Upper lobe of left lung (tissue), 6 donors: ENCODE results near the gene KATNAL1. TPM values are rescaled to one million over a fixed set of nuclear protein-coding genes. Genes with fewer than 3 reads are reported as not detected.

Experiments
- ATAC-seq, 2 donors: fragments of 200-7000 bp; cut with Tn5 transposase; one replicate each; pipeline ENCODE4 v1.9.1; 2022; ENCODE audit warnings: mild to moderate bottlenecking in 2 of 2, moderate library complexity in 2 of 2; ENCODE audit not compliant: low FRiP score in 2 of 2
- DNase-seq, 2 donors: peaks; one replicate each; pipeline ENCODE4 v3.0.0-alpha.2; 2019 to 2020
- H3K27ac ChIP-seq, 4 donors: fragments of 200-600 bp; sonication (generic); one replicate each; pipeline ENCODE4 v1.5.1; 2016 to 2019
- H3K27me3 ChIP-seq, 4 donors: fragments of 200-600 bp; sonication (generic); one replicate each; pipeline ENCODE4 v1.5.1; 2017 to 2019
- H3K36me3 ChIP-seq, 4 donors: fragments of 200-600 bp; sonication (generic); one replicate each; pipeline ENCODE4 v1.5.1; 2016 to 2019
- H3K4me1 ChIP-seq, 4 donors: fragments of 200-600 bp; sonication (generic); one replicate each; pipeline ENCODE4 v1.5.1; 2018 to 2019
- H3K4me3 ChIP-seq, 4 donors: fragments of 200-600 bp; sonication (generic); one replicate each; pipeline ENCODE4 v1.5.1; 2017 to 2019; ENCODE audit warnings: mild to moderate bottlenecking in 2 of 4, moderate library complexity in 1 of 4
- H3K9me3 ChIP-seq, 4 donors: fragments of 200-600 bp; sonication (generic); one replicate each; pipeline ENCODE4 v1.5.1; 2018 to 2019
- CTCF ChIP-seq, 6 experiments: fragments of 450-650 bp in 4 of 6; fragments of 200-600 bp in 2 of 6; sonication (generic) in 2 of 6; IDR thresholded peaks; one replicate each; pipeline ENCODE4 v1.5.1; 2016 to 2019; ENCODE audit warnings: antibody characterized with exemption in 6 of 6
- EP300 ChIP-seq, 4 donors: sonication (generic); formaldehyde crosslinking; IDR thresholded peaks; one replicate each; pipeline ENCODE4 v1.5.1; 2017; ENCODE audit warnings: antibody characterized with exemption in 4 of 4, control low read depth in 2 of 4
- POLR2A ChIP-seq, 4 donors: fragments of 450-650 bp; IDR thresholded peaks; one replicate each; pipeline ENCODE4 v1.5.1; 2016 to 2017; ENCODE audit warnings: antibody characterized with exemption in 4 of 4, mild to moderate bottlenecking in 2 of 4
- POLR2AphosphoS5 ChIP-seq, 2 donors: sonication (generic); formaldehyde crosslinking; IDR thresholded peaks; one replicate each; pipeline ENCODE4 v1.5.1; 2017; ENCODE audit warnings: antibody characterized with exemption in 2 of 2
- WGBS, 2 donors: methylation state at CpG; one replicate each; pipeline ENCODE4 v1.1.5; 2017 to 2018; 5-methylcytosine and 5-hydroxymethylcytosine counted together
- total RNA-seq, 6 donors: library from RNA; depleted of rRNA in 4 of 6; stranded (reverse); fragments of >200 nt in 4 of 6; gene quantifications; one replicate each; pipeline versions ENCODE4 v1.1.0 to v1.2.1, GENCODE V29; 2016 to 2021
- donor health status: DM: no; HTN: no; CAD: no; lungs with moderate emphysema.
- donor health status: DM: no; HTN: yes; CAD: no; lungs with severe emphysema.

KATNAL1 gene
- total RNA-seq, 6 donors from 2014 or later, result 5.7 to 35.5 (median 13.9) TPM

GRCh38 chr13:30319655-30320054, 12.3 kb upstream of the KATNAL1 start:
- no peak overlapping the region for H3K4me3 ChIP-seq
- no peaks in the 10 kb centered on the region for H3K27me3 ChIP-seq
- H3K36me3 ChIP-seq, result no peaks in the 10 kb centered on the region
- H3K27ac ChIP-seq, result no peak overlapping the region
- H3K9me3 ChIP-seq, result no peaks in the 10 kb centered on the region
- no peaks in the 10 kb centered on the region for H3K4me1 ChIP-seq
- TF ChIP-seq POLR2AphosphoS5 (IDR thresholded peaks at IDR 0.05), result no peak
- no peak for TF ChIP-seq POLR2A (IDR thresholded peaks at IDR 0.05)
- TF ChIP-seq EP300 (IDR thresholded peaks at IDR 0.05), result no peak
- no peak for TF ChIP-seq CTCF (IDR thresholded peaks at IDR 0.05)
- no peak for DNase-seq
- WGBS, 2 donors, result 74 to 79% methylated on average over 5 of the region's 5 CpGs
- no peak for ATAC-seq

- Histone ChIP-seq H3K4me1 (no peaks in the 10 kb centered on the region), H3K27ac (no peak overlapping the region)
- ATAC-seq, result no peak
Measured at GRCh38 chr13:30319130-30319529, 11.8 kb upstream of the KATNAL1 start.

DNA sequence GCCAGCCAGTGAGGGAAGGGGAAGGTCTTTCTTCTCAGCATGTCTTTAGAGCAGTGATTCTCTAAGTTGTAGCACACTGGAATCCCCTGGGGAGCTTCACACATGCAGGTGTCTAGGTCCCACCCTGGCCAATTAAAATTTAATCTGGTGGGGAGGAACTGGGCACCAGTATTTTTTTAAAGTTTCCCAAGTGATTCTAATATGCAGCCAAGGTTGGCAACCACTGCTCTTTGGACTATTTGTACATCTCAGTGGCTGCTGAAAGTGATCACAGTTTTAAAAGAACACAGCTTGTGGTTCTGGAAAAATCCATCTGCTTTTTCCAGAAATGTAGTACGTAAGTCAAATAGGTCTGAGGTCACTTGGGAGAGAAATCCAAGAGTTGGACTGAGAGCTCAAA, 10.7 kb upstream of the KATNAL1 start:
- no peaks in the 10 kb centered on the region for H3K9me3 ChIP-seq
- no peak overlapping the region for H3K27ac ChIP-seq
- ATAC-seq (peak in 1 of 2 donors; percentile 38), DNase-seq (no peak)
- TF ChIP-seq EP300 (IDR thresholded peaks at IDR 0.05), result no peak
- no peak for TF ChIP-seq CTCF (IDR thresholded peaks at IDR 0.05)
- no peak for TF ChIP-seq POLR2AphosphoS5 (IDR thresholded peaks at IDR 0.05)
- TF ChIP-seq POLR2A (IDR thresholded peaks at IDR 0.05), result no peak
- peaks cover 2 to 9% (median 5%) of the 10 kb centered on the region in 4 donors for H3K4me1 ChIP-seq
- H3K27me3 ChIP-seq, result no peaks in the 10 kb centered on the region
- no peaks in the 10 kb centered on the region for H3K36me3 ChIP-seq
- WGBS, 2 donors, result 83 to 91% methylated on average over 1 of the region's 1 CpG
- H3K4me3 ChIP-seq, result no peak overlapping the region

More at GRCh38 chr13:30319130-30319529, 11.8 kb upstream of the KATNAL1 start:
- TF ChIP-seq CTCF (IDR thresholded peaks at IDR 0.05) (no peak), POLR2A (IDR thresholded peaks at IDR 0.05) (no peak), POLR2AphosphoS5 (IDR thresholded peaks at IDR 0.05) (no peak), EP300 (IDR thresholded peaks at IDR 0.05) (no peak)
- Histone ChIP-seq H3K36me3 (no peaks in the 10 kb centered on the region), H3K9me3 (no peaks in the 10 kb centered on the region), H3K4me3 (no peak overlapping the region), H3K27me3 (no peaks in the 10 kb centered on the region)
- DNase-seq, result no peak
- WGBS, 2 donors, result 85 to 90% methylated on average over 4 of the region's 4 CpGs

- ATAC-seq (no peak), DNase-seq (no peak)
- Histone ChIP-seq H3K9me3 (no peaks in the 10 kb centered on the region), H3K4me3 (no peak overlapping the region), H3K27ac (no peak overlapping the region), H3K4me1 (peaks cover 5 to 15% (median 9%) of the 10 kb centered on the region in 4 donors), H3K27me3 (no peaks in the 10 kb centered on the region), H3K36me3 (no peaks in the 10 kb centered on the region)
- TF ChIP-seq EP300 (IDR thresholded peaks at IDR 0.05), result no peak
- WGBS, 2 donors, result 78 to 81% methylated on average over 2 of the region's 2 CpGs
Measured at GRCh38 chr13:30314562-30314961, 7.2 kb upstream of the KATNAL1 start.

GRCh38 chr13:30314069-30314468, 6.7 kb upstream of the KATNAL1 start:
- no peak for TF ChIP-seq CTCF (IDR thresholded peaks at IDR 0.05)
- no peak for TF ChIP-seq POLR2AphosphoS5 (IDR thresholded peaks at IDR 0.05)
- TF ChIP-seq POLR2A (IDR thresholded peaks at IDR 0.05), result no peak
- TF ChIP-seq EP300 (IDR thresholded peaks at IDR 0.05), result no peak
- ATAC-seq, result no peak
- WGBS, 2 donors, result 82 to 85% methylated on average over 2 of the region's 2 CpGs
- no peaks in the 10 kb centered on the region for H3K36me3 ChIP-seq
- H3K4me1 ChIP-seq, result peaks cover 5 to 15% (median 9%) of the 10 kb centered on the region in 4 donors
- no peak for DNase-seq
- H3K4me3 ChIP-seq, result no peak overlapping the region
- no peak overlapping the region for H3K27ac ChIP-seq
- H3K9me3 ChIP-seq, result no peaks in the 10 kb centered on the region
- H3K27me3 ChIP-seq, result no peaks in the 10 kb centered on the region
